Sigmoid colon (tissue), 4 donors: ENCODE results near the gene ZMYND10.

Source experiments
- CTCF ChIP-seq, 4 experiments: fragments of 450-650 bp in 3 of 4; fragments of 200-600 bp in 1 of 4; IDR thresholded peaks; one replicate each; pipeline ENCODE4 v1.5.1; 2016 to 2019; ENCODE audit warnings: antibody characterized with exemption in 4 of 4, mild to moderate bottlenecking in 3 of 4, moderate library complexity in 2 of 4
- EP300 ChIP-seq, 4 donors: sonication (generic); formaldehyde crosslinking; IDR thresholded peaks; one replicate each; pipeline ENCODE4 v1.6.1; 2017; ENCODE audit warnings: antibody characterized with exemption in 4 of 4
- POLR2A ChIP-seq, 2 donors: fragments of 450-650 bp; IDR thresholded peaks; one replicate each; pipeline ENCODE4 v1.6.1; 2016; ENCODE audit warnings: antibody characterized with exemption in 2 of 2, mild to moderate bottlenecking in 2 of 2, moderate library complexity in 2 of 2
- POLR2AphosphoS5 ChIP-seq, 4 donors: sonication (generic); formaldehyde crosslinking; IDR thresholded peaks; one replicate each; pipeline ENCODE4 v1.6.1; 2017; ENCODE audit warnings: antibody characterized with exemption in 4 of 4

GRCh38 chr3:50293079-50293801 is 52.3 kb downstream of the ZMYND10 start:
- TF ChIP-seq CTCF (IDR thresholded peaks at IDR 0.05): no peak
- no peak for TF ChIP-seq EP300 (IDR thresholded peaks at IDR 0.05)
- TF ChIP-seq POLR2A (IDR thresholded peaks at IDR 0.05): no peak
- TF ChIP-seq POLR2AphosphoS5 (IDR thresholded peaks at IDR 0.05): no peak
